ENCODE data around the gene CHAT. TPM values are rescaled to one million over a fixed set of nuclear protein-coding genes. Genes with fewer than 3 reads are reported as not detected.

CHAT gene
- total RNA-seq, result 0.24 TPM in 1 of 2 replicates, not detected in the other

DNA sequence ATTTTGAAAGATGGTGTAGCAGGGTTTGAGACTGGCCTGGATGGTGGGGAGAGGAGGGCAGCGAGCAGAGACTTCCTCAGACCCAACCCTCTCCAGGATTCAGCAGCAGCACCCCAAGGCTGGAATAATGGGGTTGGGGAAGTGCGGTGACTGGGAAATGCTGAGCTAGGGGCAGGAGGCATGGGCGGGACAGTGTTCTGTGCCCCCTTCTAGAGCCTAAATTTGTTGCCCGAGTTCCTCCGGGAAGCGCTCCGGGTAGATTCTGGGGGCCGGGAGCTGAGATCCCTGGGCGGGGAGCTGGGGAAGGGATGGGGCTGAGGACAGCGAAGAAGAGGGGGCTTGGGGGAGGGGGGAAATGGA lies at the start of gene CHAT:
Gene CHAT, plus strand, starts transcription at position 156 of the 360 bp plus-strand sequence. Its CDS starts 153 bp downstream, at position 309.
- Mint-ChIP-seq H3K36me3 (ENCODE audit: low read depth) (peaks cover 3% of the 10 kb centered on the region), H3K27me3 (peaks cover 60% of the 10 kb centered on the region), H3K27ac (peak within 1 kb of the TSS; percentile 6), H3K9me3 (peaks cover 7% of the 10 kb centered on the region), H3K4me3 (no peak within 1 kb of the TSS), H3K4me1 (peaks cover 2% of the 10 kb centered on the region)
- intact Hi-C loops (cut with micrococcal nuclease), result loop anchor here (10.0 kb wide), 1 partner anchor 1381 kb away; no protein-coding TSS in a partner anchor
- no peak for DNase-seq

DNA sequence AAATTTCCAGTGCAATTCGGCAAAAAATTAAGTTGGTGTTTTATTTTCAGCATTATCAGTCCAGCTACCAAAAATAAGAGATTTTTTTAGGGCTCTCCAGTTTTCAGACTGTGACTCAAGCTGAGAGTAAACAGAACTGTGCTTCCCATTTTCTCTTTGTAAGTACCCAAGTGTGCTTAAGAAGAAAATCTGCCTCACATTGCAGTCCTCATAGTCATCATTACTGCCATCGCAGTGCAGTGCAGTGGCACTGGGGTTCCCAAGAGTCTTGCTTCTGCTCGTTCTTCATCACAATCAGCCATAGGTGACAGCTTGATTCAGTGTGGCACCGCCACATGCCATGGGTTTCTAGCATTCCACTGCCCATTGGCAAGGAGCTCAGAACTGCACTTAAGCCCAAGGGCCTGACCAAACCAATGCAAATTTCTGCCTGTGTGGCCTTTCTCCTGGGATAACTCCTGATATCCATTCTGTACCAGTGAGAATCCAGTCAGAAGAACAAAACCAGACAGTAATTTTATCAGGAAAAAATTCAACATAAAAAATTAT lies 49.3 kb upstream of the CHAT start:
- H3K9me3 Mint-ChIP-seq, result no peaks in the 10 kb centered on the region
- H3K4me1 Mint-ChIP-seq, result peaks cover 3% of the 10 kb centered on the region
- no peaks in the 10 kb centered on the region for H3K36me3 Mint-ChIP-seq (ENCODE audit: low read depth)
- DNase-seq, result no peak
- H3K4me3 Mint-ChIP-seq, result no peak overlapping the region
- peaks cover 29% of the 10 kb centered on the region for H3K27me3 Mint-ChIP-seq
- intact Hi-C loops (cut with micrococcal nuclease), result no loop called here
- H3K27ac Mint-ChIP-seq, result no peak overlapping the region

DNA sequence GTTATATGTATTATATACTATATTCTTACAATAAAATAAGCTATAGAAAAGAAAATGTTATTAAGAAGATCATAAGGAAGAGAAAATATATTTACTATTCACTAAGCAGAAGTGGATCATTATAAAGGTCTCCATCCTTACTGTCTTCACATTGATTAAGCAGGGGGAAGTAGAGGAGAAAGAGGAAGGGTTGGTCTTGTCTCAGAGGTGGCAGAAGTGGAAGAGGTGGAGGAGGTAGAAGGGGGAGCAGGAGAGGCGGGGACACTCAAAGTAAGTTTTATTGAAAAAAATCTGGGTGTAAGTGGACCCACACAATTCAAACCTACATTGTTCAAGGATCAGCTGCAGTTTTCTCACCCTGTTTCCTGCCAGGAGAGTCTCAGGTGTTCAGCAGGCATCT lies 46.0 kb upstream of the CHAT start:
- no peak for DNase-seq
- H3K27me3 Mint-ChIP-seq, result peaks cover 14% of the 10 kb centered on the region
- no peak overlapping the region for H3K4me3 Mint-ChIP-seq
- peaks cover 4% of the 10 kb centered on the region for H3K4me1 Mint-ChIP-seq
- intact Hi-C loops (cut with micrococcal nuclease), result no loop called here
- no peaks in the 10 kb centered on the region for H3K36me3 Mint-ChIP-seq (ENCODE audit: low read depth)
- no peaks in the 10 kb centered on the region for H3K9me3 Mint-ChIP-seq
- no peak overlapping the region for H3K27ac Mint-ChIP-seq

DNA sequence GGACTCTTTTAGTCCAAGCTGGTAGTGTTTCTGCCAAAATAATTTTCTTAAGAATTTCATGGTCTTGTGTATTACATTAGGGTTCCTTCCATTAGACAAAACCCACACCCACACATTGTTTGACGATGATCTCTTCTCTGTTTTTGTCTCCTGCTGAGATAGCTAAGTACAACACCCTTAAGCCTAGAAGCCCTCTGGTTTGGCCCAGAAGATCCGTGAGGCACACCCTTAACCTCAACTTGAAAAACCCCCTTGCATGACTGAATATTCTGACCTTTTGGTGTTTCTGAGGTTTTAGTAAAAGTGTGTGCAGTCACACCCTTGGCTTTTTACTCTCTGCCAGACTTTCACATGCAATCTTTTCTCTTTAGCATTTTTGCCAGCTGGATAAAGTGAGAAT lies 45.6 kb upstream of the CHAT start:
- Mint-ChIP-seq H3K27me3 (peaks cover 14% of the 10 kb centered on the region), H3K9me3 (no peaks in the 10 kb centered on the region), H3K27ac (no peak overlapping the region), H3K4me1 (peaks cover 4% of the 10 kb centered on the region), H3K4me3 (no peak overlapping the region), H3K36me3 (ENCODE audit: low read depth) (no peaks in the 10 kb centered on the region)
- DNase-seq, result no peak
- intact Hi-C loops (cut with micrococcal nuclease), result no loop called here

DNA sequence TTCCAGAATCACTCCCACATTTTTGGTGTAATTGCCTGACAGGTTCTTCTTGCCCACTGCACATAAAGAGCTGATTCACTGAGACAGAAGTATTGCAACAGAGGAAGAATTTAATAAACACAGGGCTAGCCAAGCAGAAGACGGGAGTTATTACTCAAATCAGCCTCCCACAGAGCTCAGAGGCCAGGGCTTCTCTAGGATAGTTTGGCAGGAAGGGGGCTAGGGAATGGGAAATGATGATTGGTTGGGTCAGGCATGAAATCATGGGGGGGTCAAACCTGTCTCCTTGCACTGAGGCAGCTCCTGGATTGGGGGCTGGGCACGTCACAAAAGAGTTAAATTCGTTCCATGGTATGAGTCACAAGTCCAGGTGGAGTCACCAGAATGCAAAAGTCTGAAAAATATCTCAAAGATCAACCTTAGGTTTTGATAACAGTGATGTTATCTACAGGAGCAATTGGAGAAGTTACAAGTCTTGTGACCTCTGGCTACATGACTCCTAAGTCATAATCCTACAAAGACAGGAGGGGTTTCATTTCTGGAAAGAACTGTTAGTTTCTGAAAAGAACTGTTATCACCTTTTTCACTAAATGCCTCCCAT lies 44.7 kb upstream of the CHAT start:
- Mint-ChIP-seq H3K9me3 (no peaks in the 10 kb centered on the region), H3K27ac (no peak overlapping the region), H3K4me1 (peaks cover 4% of the 10 kb centered on the region), H3K4me3 (no peak overlapping the region), H3K36me3 (ENCODE audit: low read depth) (no peaks in the 10 kb centered on the region), H3K27me3 (peaks cover 12% of the 10 kb centered on the region)
- no peak for DNase-seq
- intact Hi-C loops (cut with micrococcal nuclease), result no loop called here

DNA sequence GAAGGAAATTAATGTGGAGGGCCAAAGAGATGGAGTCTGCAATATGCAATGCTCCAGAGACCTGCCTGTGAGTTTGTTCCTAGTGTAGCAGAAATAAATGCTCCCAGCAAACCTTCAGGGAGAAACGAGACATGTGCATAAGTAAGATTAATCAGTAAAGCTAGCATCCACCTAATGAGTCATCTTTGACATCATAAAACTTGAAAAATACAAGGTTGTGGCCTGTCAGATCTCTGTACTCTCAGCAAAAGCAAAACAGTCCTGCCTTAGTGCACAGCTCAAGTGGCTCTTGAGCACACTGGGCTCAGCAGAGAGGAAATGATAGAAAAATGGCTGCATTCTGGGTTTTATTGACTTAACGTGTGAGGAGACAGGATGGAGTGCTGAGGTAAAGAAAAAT lies 42.4 kb upstream of the CHAT start:
- H3K27me3 Mint-ChIP-seq, result peaks cover 8% of the 10 kb centered on the region
- no peak overlapping the region for H3K4me3 Mint-ChIP-seq
- intact Hi-C loops (cut with micrococcal nuclease), result no loop called here
- DNase-seq, result no peak
- peaks cover 4% of the 10 kb centered on the region for H3K4me1 Mint-ChIP-seq
- H3K36me3 Mint-ChIP-seq (ENCODE audit: low read depth), result no peaks in the 10 kb centered on the region
- no peaks in the 10 kb centered on the region for H3K9me3 Mint-ChIP-seq
- no peak overlapping the region for H3K27ac Mint-ChIP-seq

DNA sequence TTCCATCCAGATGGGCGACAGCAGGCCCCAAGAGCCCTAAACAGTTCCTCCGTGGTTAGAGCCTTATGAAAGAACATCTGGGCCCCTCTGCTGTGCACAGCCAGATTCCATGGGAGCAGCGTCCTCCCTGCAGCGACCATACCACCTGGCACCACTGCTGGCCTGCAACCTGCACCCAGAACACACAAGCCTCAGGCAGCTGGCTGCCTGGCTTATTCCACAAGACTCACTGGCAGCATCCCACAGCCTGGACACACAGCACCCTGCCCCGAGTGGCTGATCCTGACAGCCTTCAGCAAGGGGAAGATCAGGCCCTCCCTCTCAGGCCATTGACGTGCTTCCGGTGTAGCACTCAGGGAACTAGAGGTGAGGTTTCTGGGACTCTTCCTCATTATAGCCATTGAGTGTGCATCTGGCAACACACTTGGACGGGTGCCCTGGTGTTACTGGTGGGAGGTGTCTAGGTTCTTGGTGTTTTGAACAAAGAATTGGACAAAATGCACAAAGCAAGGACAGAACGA lies 41.2 kb upstream of the CHAT start:
- intact Hi-C loops (cut with micrococcal nuclease), result no loop called here
- H3K9me3 Mint-ChIP-seq, result no peaks in the 10 kb centered on the region
- H3K27ac Mint-ChIP-seq, result no peak overlapping the region
- H3K36me3 Mint-ChIP-seq (ENCODE audit: low read depth), result no peaks in the 10 kb centered on the region
- DNase-seq, result no peak
- no peak overlapping the region for H3K4me3 Mint-ChIP-seq
- peaks cover 2% of the 10 kb centered on the region for H3K27me3 Mint-ChIP-seq
- H3K4me1 Mint-ChIP-seq, result peaks cover 6% of the 10 kb centered on the region

DNA sequence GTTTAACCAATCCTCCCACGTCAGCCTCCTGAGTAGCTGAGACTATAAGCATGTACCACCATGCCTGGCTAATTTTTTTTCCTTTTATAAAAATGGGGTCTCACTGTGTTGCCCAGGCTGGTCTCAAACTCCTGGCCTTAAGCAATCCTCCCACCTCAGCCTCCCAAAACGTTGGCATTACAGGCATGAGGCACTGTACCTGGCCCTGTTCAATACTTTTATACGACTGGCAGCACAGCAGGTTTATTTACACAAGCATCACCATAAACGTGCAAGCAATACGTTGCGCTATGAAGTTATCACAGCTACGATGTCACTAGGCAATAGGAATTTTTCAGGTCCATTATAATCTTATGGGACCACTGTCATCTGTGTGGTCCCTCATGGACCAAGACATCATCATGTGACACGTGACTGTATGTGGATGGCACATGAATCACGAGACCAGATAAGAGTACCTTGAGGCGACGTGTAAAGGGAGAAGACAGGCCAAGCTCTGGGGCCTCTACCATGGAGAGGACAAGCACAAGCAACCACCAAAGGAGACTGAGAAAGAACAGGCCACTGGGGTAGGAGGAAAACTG lies 38.3 kb upstream of the CHAT start:
- H3K9me3 Mint-ChIP-seq, result no peaks in the 10 kb centered on the region
- H3K36me3 Mint-ChIP-seq (ENCODE audit: low read depth), result no peaks in the 10 kb centered on the region
- DNase-seq, result no peak
- no peak overlapping the region for H3K27ac Mint-ChIP-seq
- H3K4me3 Mint-ChIP-seq, result no peak overlapping the region
- H3K4me1 Mint-ChIP-seq, result peaks cover 2% of the 10 kb centered on the region
- peaks cover 3% of the 10 kb centered on the region for H3K27me3 Mint-ChIP-seq
- intact Hi-C loops (cut with micrococcal nuclease), result no loop called here

DNA sequence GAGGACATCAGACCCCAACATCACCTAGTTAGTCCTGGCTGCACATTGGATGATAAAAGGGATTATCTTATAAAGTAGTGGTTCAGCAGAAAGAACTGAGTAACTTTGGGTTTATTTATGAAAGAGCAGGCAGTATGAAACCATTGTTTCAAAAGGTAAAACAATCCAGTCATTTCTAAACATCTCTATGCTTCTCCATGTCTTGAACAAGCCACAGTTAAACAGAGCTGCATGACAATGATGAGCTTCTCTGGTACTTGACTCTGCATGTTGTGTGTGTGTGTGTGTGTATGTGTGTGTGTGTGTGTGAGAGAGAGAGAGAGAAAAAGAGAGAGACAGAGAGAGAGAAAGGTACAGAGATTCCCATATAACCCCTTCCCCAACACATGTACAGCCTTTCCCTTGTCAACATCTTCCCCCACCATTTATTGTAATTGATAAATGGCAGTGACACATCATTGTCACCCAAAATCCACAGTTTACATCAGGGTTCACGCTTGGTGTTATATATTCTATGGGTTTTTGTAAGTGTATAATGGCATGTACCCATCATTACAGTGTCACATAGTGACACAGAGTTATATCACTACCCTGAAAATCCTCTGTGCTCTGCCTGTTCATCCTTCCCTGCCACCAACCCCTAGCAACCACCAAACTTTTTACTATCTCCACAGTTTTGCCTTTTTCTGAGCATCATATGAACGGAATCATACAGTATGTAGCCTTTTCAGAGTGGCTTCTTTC lies 36.5 kb upstream of the CHAT start:
- intact Hi-C loops (cut with micrococcal nuclease), result no loop called here

DNA sequence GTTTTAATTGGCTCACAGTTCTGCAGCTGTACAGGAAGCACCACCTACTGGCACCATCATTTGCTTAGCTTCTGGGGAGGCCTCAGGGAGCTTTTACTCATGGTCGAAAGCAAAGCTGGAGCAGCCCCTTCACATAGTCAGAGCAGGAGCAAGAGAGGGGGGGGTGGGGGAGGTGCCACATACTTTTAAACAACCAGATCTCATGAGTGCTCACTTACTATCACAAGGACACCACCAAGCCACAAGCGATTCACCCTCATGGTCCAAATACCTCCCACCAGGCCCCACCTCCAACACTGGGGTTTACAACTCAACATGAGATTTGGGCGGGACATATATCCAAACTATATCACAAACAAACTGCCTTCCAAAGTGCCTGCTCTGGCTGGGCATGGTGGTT lies 35.4 kb upstream of the CHAT start:
- Mint-ChIP-seq H3K36me3 (ENCODE audit: low read depth) (no peaks in the 10 kb centered on the region), H3K4me3 (no peak overlapping the region), H3K9me3 (no peaks in the 10 kb centered on the region), H3K27ac (no peak overlapping the region), H3K4me1 (peaks cover 5% of the 10 kb centered on the region), H3K27me3 (peaks cover 12% of the 10 kb centered on the region)
- DNase-seq, result no peak
- intact Hi-C loops (cut with micrococcal nuclease), result no loop called here

More for the DNA sequence above, 36.5 kb upstream of the CHAT start:
- DNase-seq, result no peak
- no peaks in the 10 kb centered on the region for H3K36me3 Mint-ChIP-seq (ENCODE audit: low read depth)
- H3K4me1 Mint-ChIP-seq, result peaks cover 5% of the 10 kb centered on the region
- no peaks in the 10 kb centered on the region for H3K9me3 Mint-ChIP-seq
- no peak overlapping the region for H3K27ac Mint-ChIP-seq
- no peak overlapping the region for H3K4me3 Mint-ChIP-seq
- H3K27me3 Mint-ChIP-seq, result peaks cover 6% of the 10 kb centered on the region

DNA sequence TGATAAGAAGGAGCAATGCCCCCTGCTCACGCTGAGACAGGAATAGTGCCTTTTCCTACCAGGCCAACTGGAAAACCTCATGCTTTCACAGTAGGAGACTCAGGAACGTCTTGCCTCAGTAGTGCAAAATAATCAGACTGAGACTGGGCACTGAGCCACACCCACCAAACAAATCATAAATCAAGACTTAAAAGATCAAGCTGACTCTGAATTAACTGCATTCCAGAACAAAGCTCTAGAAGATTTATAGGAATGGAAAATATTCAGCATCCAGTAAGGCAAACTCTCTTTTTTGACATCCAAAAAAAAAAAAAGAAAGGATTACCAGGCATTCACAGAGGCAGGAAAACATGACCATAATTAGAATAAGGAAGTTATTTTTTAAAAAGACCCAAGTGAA lies 34.2 kb upstream of the CHAT start:
- DNase-seq, result no peak
- Mint-ChIP-seq H3K4me1 (peaks cover 5% of the 10 kb centered on the region), H3K36me3 (ENCODE audit: low read depth) (no peaks in the 10 kb centered on the region), H3K27ac (no peak overlapping the region), H3K4me3 (no peak overlapping the region), H3K9me3 (no peaks in the 10 kb centered on the region), H3K27me3 (peaks cover 17% of the 10 kb centered on the region)
- intact Hi-C loops (cut with micrococcal nuclease), result no loop called here

DNA sequence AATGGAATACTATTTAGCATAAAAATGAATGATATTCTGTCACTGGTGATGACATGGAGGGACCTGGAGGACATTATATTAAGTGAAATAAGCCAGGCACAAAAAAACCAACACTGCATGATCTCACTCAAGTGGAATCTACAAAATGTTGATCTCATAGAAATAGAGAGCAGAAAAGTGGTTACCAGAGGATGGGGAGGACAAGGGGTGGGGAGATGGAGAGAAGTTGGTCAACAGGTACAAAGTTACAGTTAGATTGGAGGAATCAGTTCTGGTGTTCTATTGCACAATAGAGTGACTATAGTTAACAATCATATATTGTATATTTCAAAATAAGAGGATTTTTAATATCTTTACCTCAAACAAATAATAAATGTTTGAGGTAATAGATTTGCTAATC lies 28.4 kb upstream of the CHAT start:
- peaks cover 6% of the 10 kb centered on the region for H3K9me3 Mint-ChIP-seq
- no peak for DNase-seq
- intact Hi-C loops (cut with micrococcal nuclease), result no loop called here
- no peak overlapping the region for H3K4me3 Mint-ChIP-seq
- H3K27ac Mint-ChIP-seq, result no peak overlapping the region
- H3K27me3 Mint-ChIP-seq, result peaks cover 23% of the 10 kb centered on the region
- H3K4me1 Mint-ChIP-seq, result peaks cover 3% of the 10 kb centered on the region
- no peaks in the 10 kb centered on the region for H3K36me3 Mint-ChIP-seq (ENCODE audit: low read depth)

DNA sequence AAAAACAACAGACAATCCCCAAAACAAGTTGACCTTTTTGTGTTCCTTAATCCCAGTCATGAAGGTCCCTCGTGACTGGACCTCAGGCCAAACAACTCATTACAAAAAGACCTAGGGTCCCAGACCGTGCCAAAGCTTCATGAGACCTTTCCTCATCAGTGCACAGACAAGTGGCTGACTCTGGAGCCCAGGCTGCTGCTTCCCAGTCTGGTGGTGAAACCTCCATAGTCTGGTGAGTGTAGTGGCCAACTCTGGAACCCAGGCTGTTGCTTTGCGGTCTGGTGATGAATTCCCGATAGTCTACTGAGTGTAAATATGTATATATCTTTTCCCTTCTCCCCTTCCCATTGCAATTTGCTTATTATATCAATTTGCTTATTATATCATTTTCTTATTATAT lies 25.9 kb upstream of the CHAT start:
- DNase-seq, result no peak
- intact Hi-C loops (cut with micrococcal nuclease), result no loop called here
- peaks cover under 1% of the 10 kb centered on the region for H3K4me1 Mint-ChIP-seq
- peaks cover 6% of the 10 kb centered on the region for H3K9me3 Mint-ChIP-seq
- peaks cover 17% of the 10 kb centered on the region for H3K27me3 Mint-ChIP-seq
- H3K4me3 Mint-ChIP-seq, result no peak overlapping the region
- H3K36me3 Mint-ChIP-seq (ENCODE audit: low read depth), result no peaks in the 10 kb centered on the region
- H3K27ac Mint-ChIP-seq, result no peak overlapping the region
